B cell (primary cell): Measurements from ENCODE around the gene CDCA5. TPM values are rescaled to one million over a fixed set of nuclear protein-coding genes. Genes with fewer than 3 reads are reported as not detected.

ENCODE experiments used
- ATAC-seq: fragments of 200-7000 bp; cut with Tn5 transposase; one replicate; pipeline ENCODE4 v1.10.0; 2021; ENCODE audit warnings: low read depth, mild to moderate bottlenecking, moderate number of reproducible peaks, moderate library complexity
- CTCF ChIA-PET: fragments of 350-600 bp; sonication (Branson Sonifier 250); formaldehyde crosslinking; loops from one replicate; lab custom pipeline; 2021; ENCODE audit warnings: antibody characterized with exemption, inconsistent platforms; lab: Charles Lee
- POLR2A ChIA-PET: fragments of 350-600 bp; sonication (Branson Sonifier 250); formaldehyde crosslinking; loops from one replicate; lab custom pipeline; 2021; ENCODE audit warnings: antibody characterized with exemption; lab: Charles Lee
- DNase-seq: peaks from one replicate; pipeline ENCODE4 v3.0.0; 2013
- H2AFZ ChIP-seq: 2 replicates; pipeline ENCODE4 v1.6.1; 2012; ENCODE audit warnings: mild to moderate bottlenecking, low read depth, low read length; ENCODE audit not compliant: insufficient read depth, poor library complexity, severe bottlenecking
- H3K27ac ChIP-seq, 2 donors: 1 replicate in 1 of 2; 2 replicates in 1 of 2; pipeline ENCODE4 v1.5.1; 2012 to 2013; ENCODE audit warnings: low read length in 2 of 2, mild to moderate bottlenecking in 2 of 2, moderate library complexity in 1 of 2
- H3K27me3 ChIP-seq, 4 experiments: fragments of 200-600 bp in 1 of 4; sonication (generic) in 1 of 4; replicated peaks in 1 of 4; 1 replicate in 2 of 4; 2 replicates in 2 of 4; pipeline versions ENCODE4 v1.6.1 to v1.7.0; 2013 to 2016; ENCODE audit warnings: low read length in 3 of 4, mild to moderate bottlenecking in 2 of 4, mixed read lengths in 1 of 4, moderate library complexity in 1 of 4; ENCODE audit not compliant: insufficient read depth in 4 of 4, control insufficient read depth in 3 of 4; ENCODE audit errors: control extremely low read depth in 1 of 4
- H3K36me3 ChIP-seq, 2 experiments: replicated peaks in 1 of 2; 1 replicate in 1 of 2; 2 replicates in 1 of 2; pipeline versions ENCODE4 v1.6.1 to v1.7.1; 2013; ENCODE audit warnings: low read length in 1 of 2; ENCODE audit not compliant: insufficient read depth in 2 of 2, control insufficient read depth in 1 of 2; ENCODE audit errors: control extremely low read depth in 1 of 2, extremely low read depth in 1 of 2
- H3K4me1 ChIP-seq, 2 donors: fragments of 200-600 bp in 1 of 2; sonication (generic) in 1 of 2; 1 replicate in 1 of 2; 2 replicates in 1 of 2; pipeline versions ENCODE4 v1.5.1 to v1.6.1; 2013 to 2017; ENCODE audit warnings: low read length in 2 of 2; ENCODE audit not compliant: control insufficient read depth in 2 of 2, insufficient read depth in 2 of 2
- H3K4me2 ChIP-seq: replicated peaks from 2 replicates; pipeline ENCODE3; 2012; ENCODE audit warnings: mild to moderate bottlenecking, low read depth, low read length; ENCODE audit not compliant: poor library complexity, severe bottlenecking
- H3K4me3 ChIP-seq, 5 experiments: fragments of 200-600 bp in 1 of 5; sonication (generic) in 1 of 5; 1 replicate in 3 of 5; 2 replicates in 2 of 5; pipeline versions ENCODE4 v1.5.1 to v1.7.0; 2011 to 2016; ENCODE audit warnings: low read length in 4 of 5, mild to moderate bottlenecking in 4 of 5, low read depth in 2 of 5, control low read depth in 1 of 5, moderate library complexity in 1 of 5; ENCODE audit not compliant: insufficient read depth in 1 of 5; ENCODE audit errors: control extremely low read depth in 1 of 5, extremely low read depth in 1 of 5
- H3K79me2 ChIP-seq: fragments of 200-600 bp; sonication (generic); one replicate; pipeline ENCODE4 v1.6.0; 2016; ENCODE audit warnings: low read length; ENCODE audit not compliant: control insufficient read depth, insufficient read depth
- H3K9ac ChIP-seq: fragments of 200-600 bp; sonication (generic); 2 replicates; pipeline ENCODE4 v1.6.1; 2017; ENCODE audit warnings: mild to moderate bottlenecking, low read length, moderate library complexity
- H3K9me3 ChIP-seq, 3 donors: one replicate each; pipeline versions ENCODE4 v1.6.1 to v1.7.1; 2013; ENCODE audit warnings: low read length in 2 of 3; ENCODE audit not compliant: control insufficient read depth in 2 of 3, insufficient read depth in 1 of 3; ENCODE audit errors: control extremely low read depth in 1 of 3
- H4K20me1 ChIP-seq: 2 replicates; pipeline ENCODE4 v1.6.0; 2012; ENCODE audit warnings: mild to moderate bottlenecking, low read length; ENCODE audit not compliant: insufficient read depth, control insufficient read depth, poor library complexity, severe bottlenecking
- H3K27ac Mint-ChIP-seq: one replicate; pipeline ENCODE4 v1.8.0; 2021; ENCODE audit warnings: mixed read lengths
- H3K27me3 Mint-ChIP-seq: one replicate; pipeline ENCODE4 v1.8.0; 2021; ENCODE audit warnings: mixed read lengths
- H3K4me1 Mint-ChIP-seq: one replicate; pipeline ENCODE4 v1.8.0; 2021; ENCODE audit warnings: mixed read lengths
- H3K4me3 Mint-ChIP-seq: one replicate; pipeline ENCODE4 v1.8.0; 2021; ENCODE audit warnings: mixed read lengths
- H3K9me3 Mint-ChIP-seq: one replicate; pipeline ENCODE4 v1.8.0; 2022; ENCODE audit warnings: mixed read lengths; ENCODE audit not compliant: insufficient read depth
- EZH2 ChIP-seq: IDR thresholded peaks from 2 replicates; pipeline ENCODE4 v1.6.1; 2012; ENCODE audit warnings: borderline replicate concordance, low read depth, mild to moderate bottlenecking, moderate library complexity, low read length; ENCODE audit not compliant: insufficient read depth, poor library complexity, severe bottlenecking
- WGBS: methylation state at CpG from one replicate; pipeline ENCODE4 v1.1.5; 2013; ENCODE audit warnings: missing lambda C conversion rate; ENCODE audit not compliant: insufficient coverage; 5-methylcytosine and 5-hydroxymethylcytosine counted together
- intact Hi-C: fragments of 100-400 bp; cut with micrococcal nuclease; formaldehyde crosslinking; loops from one replicate; pipeline ENCODE4 v1.10.0; 2022
- polyA plus RNA-seq: library from polyadenylated mRNA; depleted of rRNA; stranded (reverse); fragments of >200 nt; gene quantifications from 2 replicates; pipeline ENCODE4 v1.2.3, GENCODE V29; 2012
- total RNA-seq, 2 donors: library from RNA; stranded (reverse); fragments of 120-200 nt in 1 of 2; gene quantifications; 1 replicate in 1 of 2; 2 replicates in 1 of 2; pipeline versions ENCODE4 v1.2.3 to v1.2.4, GENCODE V29; 2013 to 2022
- TF ChIP-seq, protein P1 (sequence below): fragments of 200-600 bp; IDR thresholded peaks from one replicate; pipeline ENCODE4 v1.8.0; 2022; ENCODE audit warnings: antibody characterized with exemption, mild to moderate bottlenecking

CDCA5 gene
- total and polyA plus RNA-seq, 2 donors (not counting 1 experiment from before 2014, with no cell fraction given): 1.1 to 1.4 TPM

DNA sequence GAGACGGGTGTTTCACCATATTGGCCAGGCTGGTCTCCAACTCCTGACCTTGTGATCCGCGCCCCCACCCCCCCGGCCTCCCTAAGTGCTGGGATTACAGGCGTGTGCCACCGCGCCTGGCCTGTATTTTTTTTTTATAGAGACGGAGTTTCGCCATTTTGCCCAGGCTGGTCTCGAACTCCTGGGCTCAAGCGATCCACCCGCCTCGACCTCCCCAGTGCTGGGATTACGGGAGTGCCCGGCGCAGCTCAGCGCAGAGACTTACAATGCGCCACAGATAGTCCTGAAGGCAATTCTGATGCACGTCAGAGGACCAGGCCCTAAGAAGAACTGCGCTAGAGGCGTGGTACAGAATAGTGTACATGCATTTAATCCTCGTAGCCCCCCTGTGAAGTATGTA lies 11.6 kb upstream of the CDCA5 start:
- peak overlapping the region; percentile 97 for H3K27ac Mint-ChIP-seq
- no peaks in the 10 kb centered on the region for H3K27me3 ChIP-seq
- peak overlapping the region; percentile 88 for H2AFZ ChIP-seq
- 93% methylated on average over 22 of the region's 22 CpGs for WGBS
- H3K4me3 Mint-ChIP-seq: peak overlapping the region; percentile 96
- no peaks in the 10 kb centered on the region for H3K9me3 Mint-ChIP-seq
- DNase-seq: no peak
- ATAC-seq: no peak
- peaks cover 18% of the 10 kb centered on the region for H4K20me1 ChIP-seq
- peaks cover 28% of the 10 kb centered on the region for H3K79me2 ChIP-seq
- ChIA-PET CTCF (interaction anchor here (0.9 to 10.2 kb wide), 4 partner anchors 15 to 249 kb away, joined by 3 to 96 read pairs (median 6); partner anchors contain the start of genes ARL2, FAU, MRPL49 and TM7SF2), POLR2A (interaction anchor here (1.7 to 4.0 kb wide), 2 partner anchors 15 to 86 kb away, joined by 7 to 26 read pairs; partner anchors contain the start of genes CAPN1 and TM7SF2)
- H3K4me2 ChIP-seq: peak overlapping the region; percentile 92
- H3K9ac ChIP-seq: peak overlapping the region; percentile 90
- H3K4me1 Mint-ChIP-seq: peaks cover 24% of the 10 kb centered on the region
- TF ChIP-seq EZH2: no peak
- TF ChIP-seq, protein P1, sequence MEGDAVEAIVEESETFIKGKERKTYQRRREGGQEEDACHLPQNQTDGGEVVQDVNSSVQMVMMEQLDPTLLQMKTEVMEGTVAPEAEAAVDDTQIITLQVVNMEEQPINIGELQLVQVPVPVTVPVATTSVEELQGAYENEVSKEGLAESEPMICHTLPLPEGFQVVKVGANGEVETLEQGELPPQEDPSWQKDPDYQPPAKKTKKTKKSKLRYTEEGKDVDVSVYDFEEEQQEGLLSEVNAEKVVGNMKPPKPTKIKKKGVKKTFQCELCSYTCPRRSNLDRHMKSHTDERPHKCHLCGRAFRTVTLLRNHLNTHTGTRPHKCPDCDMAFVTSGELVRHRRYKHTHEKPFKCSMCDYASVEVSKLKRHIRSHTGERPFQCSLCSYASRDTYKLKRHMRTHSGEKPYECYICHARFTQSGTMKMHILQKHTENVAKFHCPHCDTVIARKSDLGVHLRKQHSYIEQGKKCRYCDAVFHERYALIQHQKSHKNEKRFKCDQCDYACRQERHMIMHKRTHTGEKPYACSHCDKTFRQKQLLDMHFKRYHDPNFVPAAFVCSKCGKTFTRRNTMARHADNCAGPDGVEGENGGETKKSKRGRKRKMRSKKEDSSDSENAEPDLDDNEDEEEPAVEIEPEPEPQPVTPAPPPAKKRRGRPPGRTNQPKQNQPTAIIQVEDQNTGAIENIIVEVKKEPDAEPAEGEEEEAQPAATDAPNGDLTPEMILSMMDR: no peak
- H3K4me3 ChIP-seq: peak overlapping the region in 2 of 5 experiments; percentile 73 to 90
- H3K4me1 ChIP-seq: peaks cover 10 to 16% of the 10 kb centered on the region in 2 donors
- peak overlapping the region in 1 of 2 donors; percentile 81 for H3K27ac ChIP-seq
- intact Hi-C loops: no loop called here
- peaks cover 0 to 6% (median 0%) of the 10 kb centered on the region in 3 donors for H3K9me3 ChIP-seq
- H3K27me3 Mint-ChIP-seq: no peaks in the 10 kb centered on the region
- H3K36me3 ChIP-seq: peaks cover 0 to 15% of the 10 kb centered on the region in 2 experiments

DNA sequence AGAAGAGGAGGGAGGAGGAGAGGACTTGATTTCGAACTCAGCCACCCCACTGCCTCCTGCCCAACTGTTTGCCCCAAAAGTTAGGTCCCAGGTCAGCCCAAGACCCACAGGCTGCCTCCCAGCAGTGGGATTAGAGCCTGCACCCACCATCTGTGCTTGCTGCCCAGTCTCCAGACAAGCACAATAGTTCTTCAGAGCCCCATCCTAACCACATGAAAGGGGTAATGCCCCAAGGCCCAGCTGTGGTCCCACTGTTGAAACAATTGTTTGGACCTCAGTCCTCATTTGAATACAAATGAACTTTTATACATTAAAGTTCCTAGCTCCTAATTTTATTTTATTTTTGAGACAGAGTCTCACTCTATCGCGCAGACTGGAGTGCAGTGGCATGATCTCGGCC lies 6.8 kb upstream of the CDCA5 start:
- Mint-ChIP-seq H3K4me1 (peaks cover 4% of the 10 kb centered on the region), H3K27ac (no peak overlapping the region), H3K27me3 (no peaks in the 10 kb centered on the region), H3K4me3 (no peak overlapping the region), H3K9me3 (no peaks in the 10 kb centered on the region)
- peaks cover 0 to 1% (median 0%) of the 10 kb centered on the region in 3 donors for H3K9me3 ChIP-seq
- ChIA-PET POLR2A (interaction anchor here (0.6 kb wide), 1 partner anchor 311 kb away, joined by 4 read pairs; no protein-coding TSS in a partner anchor), CTCF (interaction anchor here (0.7 to 1.7 kb wide), 3 partner anchors 12 to 588 kb away, joined by 3 to 5 read pairs (median 4); partner anchors contain the start of gene TM7SF2)
- 97% methylated on average over 4 of the region's 4 CpGs for WGBS
- H3K4me3 ChIP-seq: no peak overlapping the region
- H3K79me2 ChIP-seq: peaks cover 8% of the 10 kb centered on the region
- H3K4me2 ChIP-seq: no peak overlapping the region
- H3K9ac ChIP-seq: no peak overlapping the region
- H4K20me1 ChIP-seq: no peaks in the 10 kb centered on the region
- TF ChIP-seq, protein P1: no peak
- TF ChIP-seq EZH2: no peak
- intact Hi-C loops: no loop called here
- no peak overlapping the region for H2AFZ ChIP-seq
- ATAC-seq (no peak), DNase-seq (no peak)
- peaks cover 0 to 41% of the 10 kb centered on the region in 2 experiments for H3K36me3 ChIP-seq
- no peaks in the 10 kb centered on the region for H3K27me3 ChIP-seq
- H3K4me1 ChIP-seq: peaks cover 1 to 3% of the 10 kb centered on the region in 2 donors
- no peak overlapping the region for H3K27ac ChIP-seq
